ENCODE results near the gene PHACTR1.
A peak's percentile ranks its signal among the peaks of the same experiment; 100 is the strongest.

The PHACTR1 gene

GRCh38 chr6:12957321-12958051, 240.9 kb downstream of the PHACTR1 start:
- peak; percentile 51 for DNase-seq

- DNase-seq: no peak
Observed at GRCh38 chr6:12958052-12958706, 241.6 kb downstream of the PHACTR1 start.

- DNase-seq: no peak
Observed at GRCh38 chr6:12961761-12962160, 245.2 kb downstream of the PHACTR1 start.

GRCh38 chr6:12962529-12962928, 246.0 kb downstream of the PHACTR1 start:
- no peak for DNase-seq

GRCh38 chr6:12962987-12963386, 246.4 kb downstream of the PHACTR1 start:
- DNase-seq: no peak

GRCh38 chr6:12963567-12963966, 247.0 kb downstream of the PHACTR1 start:
- DNase-seq: no peak

- DNase-seq: no peak
Observed at GRCh38 chr6:12967686-12968085, 251.1 kb downstream of the PHACTR1 start.

GRCh38 chr6:12968290-12968689, 251.7 kb downstream of the PHACTR1 start:
- DNase-seq: no peak

GRCh38 chr6:12968839-12969558, 252.4 kb downstream of the PHACTR1 start:
- DNase-seq: no peak

- DNase-seq: no peak
Observed at GRCh38 chr6:12969966-12970365, 253.4 kb downstream of the PHACTR1 start.

- DNase-seq: no peak
Observed at GRCh38 chr6:12973386-12973785, 256.8 kb downstream of the PHACTR1 start.

- DNase-seq: no peak
Observed at GRCh38 chr6:12974551-12974950, 258.0 kb downstream of the PHACTR1 start.

- DNase-seq: no peak
Observed at GRCh38 chr6:12976366-12976765, 259.8 kb downstream of the PHACTR1 start.

- no peak for DNase-seq
Observed at GRCh38 chr6:12977206-12977605, 260.6 kb downstream of the PHACTR1 start.

GRCh38 chr6:12977806-12978205, 261.2 kb downstream of the PHACTR1 start:
- DNase-seq: no peak

- no peak for DNase-seq
Observed at GRCh38 chr6:12980741-12981140, 264.2 kb downstream of the PHACTR1 start.

GRCh38 chr6:12984776-12985175, 268.2 kb downstream of the PHACTR1 start:
- DNase-seq: no peak

- no peak for DNase-seq
Observed at GRCh38 chr6:12987783-12988182, 271.2 kb downstream of the PHACTR1 start.

GRCh38 chr6:12990162-12990561, 273.6 kb downstream of the PHACTR1 start:
- no peak for DNase-seq

GRCh38 chr6:12991435-12991834, 274.9 kb downstream of the PHACTR1 start:
- DNase-seq: no peak

GRCh38 chr6:12992770-12993169, 276.2 kb downstream of the PHACTR1 start:
- no peak for DNase-seq

GRCh38 chr6:12993283-12993898, 276.8 kb downstream of the PHACTR1 start:
- DNase-seq: no peak

- no peak for DNase-seq
Observed at GRCh38 chr6:12995419-12995818, 278.9 kb downstream of the PHACTR1 start.

- no peak for DNase-seq
Observed at GRCh38 chr6:13000537-13000936, 284.0 kb downstream of the PHACTR1 start.

Measured in hematopoietic multipotent progenitor cell treated with erythropoietin and hydrocortisone succinate and interleukin-3 and kit ligand, for 8 days (in vitro differentiated cells).